Erythroblast (primary cell): ENCODE data around the gene PHACTR2.
"Not testable (repeated sequence)": the region's sequence is repeated elsewhere in the genome, so short reads cannot be mapped to it uniquely, and the experiment has no call there.

ENCODE experiments used
- DNase-seq, 2 experiments: peaks; one replicate each; lab custom pipeline; 2025; lab: John Stamatoyannopoulos, UW
- GATA1 ChIP-seq: IDR thresholded peaks from 2 replicates; pipeline ENCODE4 v1.6.1; 2011; ENCODE audit warnings: low read depth, mild to moderate bottlenecking, control low read depth, low read length, moderate library complexity
- POLR2A ChIP-seq: IDR thresholded peaks from 2 replicates; pipeline ENCODE4 v1.6.1; 2011; ENCODE audit warnings: mild to moderate bottlenecking, low read length

PHACTR2 gene

GRCh38 chr6:143836150-143836549, 158.4 kb downstream of the PHACTR2 start:
- TF ChIP-seq GATA1 (no peak), POLR2A (no peak)
- no peak for DNase-seq

- TF ChIP-seq GATA1 (no peak), POLR2A (no peak)
- peak in 1 of 2 experiments; percentile 8 for DNase-seq
Measured at GRCh38 chr6:143838395-143838794, 160.6 kb downstream of the PHACTR2 start.

- DNase-seq, result no peak
- TF ChIP-seq POLR2A (no peak), GATA1 (no peak)
Measured at GRCh38 chr6:143839196-143839595, 161.4 kb downstream of the PHACTR2 start.

GRCh38 chr6:143840595-143841265, 163.0 kb downstream of the PHACTR2 start:
- TF ChIP-seq GATA1, result no peak
- no peak for TF ChIP-seq POLR2A
- peak in 1 of 2 experiments; percentile 7 for DNase-seq

- DNase-seq, result no peak
- TF ChIP-seq GATA1 (no peak), POLR2A (no peak)
Measured at GRCh38 chr6:143842461-143842901, 164.7 kb downstream of the PHACTR2 start.

- TF ChIP-seq GATA1, result no peak
- TF ChIP-seq POLR2A, result peak; percentile 93
- peak; percentile 97 for DNase-seq
Measured at GRCh38 chr6:143842902-143843676, 165.3 kb downstream of the PHACTR2 start, which contains the start of gene LTV1. Gene LTV1 (plus strand): TSS chr6:143843338. CDS start chr6:143843478, 140 bp downstream.

- TF ChIP-seq GATA1, result no peak
- no peak for TF ChIP-seq POLR2A
- no peak for DNase-seq
Measured at GRCh38 chr6:143843677-143843999, 165.9 kb downstream of the PHACTR2 start.

- TF ChIP-seq GATA1 (no peak), POLR2A (no peak)
- DNase-seq, result peak; percentile 52
Measured at GRCh38 chr6:143844006-143844405, 166.2 kb downstream of the PHACTR2 start.

- no peak for DNase-seq
- no peak for TF ChIP-seq GATA1
- TF ChIP-seq POLR2A, result no peak
Measured at GRCh38 chr6:143845033-143845432, 167.3 kb downstream of the PHACTR2 start.

GRCh38 chr6:143851706-143852105, 173.9 kb downstream of the PHACTR2 start:
- not testable (repeated sequence) for DNase-seq

GRCh38 chr6:143855057-143855456, 177.3 kb downstream of the PHACTR2 start:
- DNase-seq, result not testable (repeated sequence)

GRCh38 chr6:143856762-143857161, 179.0 kb downstream of the PHACTR2 start:
- DNase-seq, result not testable (repeated sequence)

- no peak for DNase-seq
- TF ChIP-seq GATA1, result no peak
- TF ChIP-seq POLR2A, result no peak
Measured at GRCh38 chr6:143857651-143858050, 179.9 kb downstream of the PHACTR2 start.

GRCh38 chr6:143859891-143860660, 182.3 kb downstream of the PHACTR2 start:
- no peak for DNase-seq
- TF ChIP-seq GATA1 (no peak), POLR2A (no peak)
